ENCODE results near the gene TMEM107. TPM values are rescaled to one million over a fixed set of nuclear protein-coding genes. Genes with fewer than 3 reads are reported as not detected.
A peak's percentile ranks its signal among the peaks of the same experiment; 100 is the strongest.

TMEM107 gene
- total RNA-seq, 4 donors from 2014 or later = 28.2 to 47.1 (median 38.2) TPM

DNA sequence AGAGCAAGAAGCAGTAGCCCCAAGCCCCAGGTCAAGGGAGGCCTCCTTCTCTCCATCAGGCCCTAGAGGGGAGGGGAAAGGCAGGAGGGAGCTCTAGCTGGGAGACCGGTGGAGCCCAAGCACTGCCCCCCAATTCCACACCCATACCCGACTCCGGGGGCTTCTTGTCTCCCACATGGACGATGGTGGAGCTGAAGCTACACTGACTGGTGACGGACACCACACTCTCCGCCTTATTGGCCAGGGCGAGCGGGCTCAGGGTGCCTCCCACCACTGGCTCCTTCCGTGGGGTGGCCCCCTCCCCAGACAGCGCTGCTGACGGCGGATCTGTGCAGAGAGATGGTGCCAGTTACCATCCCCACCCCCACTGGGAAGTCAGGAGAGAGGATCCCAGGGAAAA lies 30.4 kb downstream of the TMEM107 start:
- Histone ChIP-seq H3K9me3 (no peaks in the 10 kb centered on the region), H3K4me1 (peaks cover 0 to 86% (median 15%) of the 10 kb centered on the region in 4 donors), H3K27me3 (no peaks in the 10 kb centered on the region), H3K4me3 (no peak overlapping the region), H3K27ac (peak overlapping the region; percentile 40 to 100 (median 82)), H3K36me3 (peaks cover 44 to 100% (median 85%) of the 10 kb centered on the region in 3 donors)
- WGBS, 2 donors = 89 to 91% methylated on average over 12 of the region's 12 CpGs
- no peak for DNase-seq (ENCODE audit: low spot score in 2 of 2)
- TF ChIP-seq POLR2A (IDR thresholded peaks at IDR 0.05) = no peak

DNA sequence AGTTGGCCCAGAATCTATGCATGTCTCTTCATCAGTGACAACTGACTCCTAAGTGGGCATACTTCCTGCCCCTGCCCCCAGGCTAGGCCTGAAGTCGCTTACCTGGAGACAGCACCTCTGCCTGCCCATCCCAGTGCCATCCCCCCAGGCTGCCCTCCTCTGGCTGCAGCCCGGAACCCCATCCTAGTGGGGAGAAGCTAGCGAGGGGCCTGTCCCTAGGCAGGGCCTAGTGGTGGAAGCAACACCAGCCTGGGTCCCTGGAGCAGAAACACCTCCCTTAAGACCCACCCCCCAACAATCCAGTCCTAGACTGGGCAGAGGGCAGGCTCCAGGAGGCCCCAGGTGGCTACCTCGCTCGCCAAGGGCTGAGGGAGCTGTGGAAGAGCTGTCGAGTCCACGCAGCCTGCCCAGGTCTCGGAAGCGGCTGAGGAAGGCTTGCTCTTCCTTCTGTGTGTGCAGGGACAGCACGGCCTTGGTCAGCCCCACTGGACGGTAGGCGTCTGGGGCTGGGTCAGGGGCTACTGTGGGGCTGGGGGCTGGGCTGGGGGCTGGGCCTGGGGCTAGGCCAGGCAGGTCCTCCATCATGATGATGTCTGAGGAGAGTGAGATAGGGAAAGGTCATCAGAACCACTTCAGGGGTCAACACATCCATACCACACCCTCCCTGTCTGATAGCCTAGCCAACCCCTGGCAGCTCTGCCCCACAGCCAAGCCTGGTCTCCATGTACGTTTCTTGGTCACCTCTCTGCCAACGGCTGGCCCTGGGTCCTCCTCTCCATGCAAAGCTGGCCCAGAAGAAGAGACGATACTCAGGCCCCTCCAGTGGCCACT lies 31.6 kb downstream of the TMEM107 start:
- Histone ChIP-seq H3K36me3 (peaks cover 43 to 100% (median 87%) of the 10 kb centered on the region in 3 donors), H3K4me1 (peaks cover 0 to 86% (median 7%) of the 10 kb centered on the region in 4 donors), H3K27ac (peak overlapping the region in 2 of 4 donors; percentile 100), H3K4me3 (no peak overlapping the region), H3K27me3 (no peaks in the 10 kb centered on the region), H3K9me3 (no peaks in the 10 kb centered on the region)
- DNase-seq (ENCODE audit: low spot score in 2 of 2) = no peak
- WGBS, 2 donors = 85 to 96% methylated on average over 7 to 15 of the region's 15 CpGs
- TF ChIP-seq EP300 (IDR thresholded peaks at IDR 0.05) = no peak
- TF ChIP-seq, protein P1, sequence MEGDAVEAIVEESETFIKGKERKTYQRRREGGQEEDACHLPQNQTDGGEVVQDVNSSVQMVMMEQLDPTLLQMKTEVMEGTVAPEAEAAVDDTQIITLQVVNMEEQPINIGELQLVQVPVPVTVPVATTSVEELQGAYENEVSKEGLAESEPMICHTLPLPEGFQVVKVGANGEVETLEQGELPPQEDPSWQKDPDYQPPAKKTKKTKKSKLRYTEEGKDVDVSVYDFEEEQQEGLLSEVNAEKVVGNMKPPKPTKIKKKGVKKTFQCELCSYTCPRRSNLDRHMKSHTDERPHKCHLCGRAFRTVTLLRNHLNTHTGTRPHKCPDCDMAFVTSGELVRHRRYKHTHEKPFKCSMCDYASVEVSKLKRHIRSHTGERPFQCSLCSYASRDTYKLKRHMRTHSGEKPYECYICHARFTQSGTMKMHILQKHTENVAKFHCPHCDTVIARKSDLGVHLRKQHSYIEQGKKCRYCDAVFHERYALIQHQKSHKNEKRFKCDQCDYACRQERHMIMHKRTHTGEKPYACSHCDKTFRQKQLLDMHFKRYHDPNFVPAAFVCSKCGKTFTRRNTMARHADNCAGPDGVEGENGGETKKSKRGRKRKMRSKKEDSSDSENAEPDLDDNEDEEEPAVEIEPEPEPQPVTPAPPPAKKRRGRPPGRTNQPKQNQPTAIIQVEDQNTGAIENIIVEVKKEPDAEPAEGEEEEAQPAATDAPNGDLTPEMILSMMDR (IDR thresholded peaks at IDR 0.05) = no peak
- no peak for TF ChIP-seq POLR2A (IDR thresholded peaks at IDR 0.05)

DNA sequence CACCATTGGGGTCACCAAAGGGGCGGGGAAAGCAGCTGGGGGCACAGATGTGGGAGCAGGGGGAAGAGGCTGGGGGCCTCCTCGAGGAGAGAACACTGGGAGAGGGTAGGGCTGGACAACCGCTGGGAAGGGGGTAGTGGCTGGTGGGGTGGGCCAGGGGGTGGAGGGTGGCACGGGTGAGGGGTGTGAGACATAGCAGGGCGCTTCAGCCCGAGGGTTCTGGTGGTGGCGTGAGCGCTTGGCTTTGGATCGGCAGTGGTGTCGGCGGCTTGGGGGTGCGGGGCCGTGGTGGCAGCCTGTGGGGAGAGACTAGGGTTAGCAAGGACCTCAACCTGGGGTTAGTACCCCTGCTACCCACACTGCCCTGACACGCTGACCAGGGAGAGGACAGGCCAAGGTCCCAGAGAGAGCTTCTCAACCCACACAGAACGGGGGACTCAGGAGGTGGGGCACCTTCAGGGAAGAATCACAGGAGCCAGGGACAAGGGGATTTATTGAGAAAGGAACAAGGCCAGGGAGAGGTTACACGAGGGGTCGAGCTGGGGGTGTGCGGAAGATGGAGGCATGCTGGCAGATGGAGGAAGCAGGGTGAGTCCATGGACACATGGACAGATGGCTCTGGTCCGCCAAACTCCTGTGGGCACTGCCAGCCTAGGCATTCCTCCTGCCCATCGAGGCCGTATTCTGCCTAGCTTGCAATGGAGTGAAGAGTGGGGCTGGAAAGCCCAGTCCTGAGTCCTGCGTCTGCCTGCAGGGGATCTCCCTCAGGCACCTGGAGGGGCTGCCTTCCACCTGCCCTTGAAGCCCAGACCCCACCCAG lies 32.4 kb downstream of the TMEM107 start:
- Histone ChIP-seq H3K27ac (peak overlapping the region; percentile 17 to 100 (median 68)), H3K27me3 (no peaks in the 10 kb centered on the region), H3K4me3 (no peak overlapping the region), H3K9me3 (no peaks in the 10 kb centered on the region), H3K36me3 (peaks cover 36 to 94% (median 81%) of the 10 kb centered on the region in 3 donors), H3K4me1 (peaks cover 0 to 85% (median 7%) of the 10 kb centered on the region in 4 donors)
- WGBS, 2 donors = 86 to 88% methylated on average over 22 of the region's 22 CpGs
- TF ChIP-seq, protein P1 (IDR thresholded peaks at IDR 0.05) = no peak
- TF ChIP-seq EP300 (IDR thresholded peaks at IDR 0.05) = peak in 1 of 2 donors; percentile 83
- DNase-seq (ENCODE audit: low spot score in 2 of 2) = peak in 1 of 2 donors; percentile 18

DNA sequence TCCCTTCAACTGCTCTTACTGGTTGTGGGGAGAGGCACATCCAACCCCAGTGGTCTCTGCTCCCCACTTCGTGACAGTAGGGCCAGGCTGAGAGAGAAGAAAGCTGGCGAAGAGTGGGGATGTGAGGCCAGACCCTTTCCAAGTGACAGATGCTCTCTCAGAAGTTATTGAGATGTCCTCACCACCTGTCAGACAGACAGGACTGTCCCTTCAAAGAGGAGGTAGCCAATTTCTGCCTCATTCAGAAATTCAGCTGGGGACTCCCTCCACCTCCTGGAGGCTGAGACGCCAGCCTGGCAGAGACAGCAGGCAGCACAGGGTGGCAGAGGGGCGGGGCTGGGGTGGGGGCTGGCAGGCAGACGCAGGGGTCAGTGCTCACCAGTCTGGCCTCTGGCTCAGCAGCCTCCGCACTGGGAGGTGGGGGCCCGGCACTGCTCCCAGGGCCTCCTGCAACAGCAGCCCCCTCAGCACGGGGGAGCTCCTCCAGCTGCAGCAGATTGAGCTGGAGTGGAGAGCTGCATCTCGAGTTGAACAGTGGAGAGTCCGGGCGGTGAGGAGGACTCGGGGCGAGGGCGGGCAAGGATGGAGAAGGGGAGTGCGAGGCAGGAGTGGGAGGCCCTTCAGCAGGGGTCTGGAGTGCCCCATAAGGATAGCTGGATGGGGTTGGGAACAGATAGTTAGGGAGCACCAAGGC lies 33.1 kb downstream of the TMEM107 start:
- DNase-seq (ENCODE audit: low spot score in 2 of 2) = no peak
- Histone ChIP-seq H3K4me3 (no peak overlapping the region), H3K4me1 (peaks cover 0 to 84% (median 10%) of the 10 kb centered on the region in 4 donors), H3K27ac (peak overlapping the region in 3 of 4 donors; percentile 45 to 100 (median 91)), H3K36me3 (peaks cover 33 to 87% (median 73%) of the 10 kb centered on the region in 3 donors), H3K27me3 (no peaks in the 10 kb centered on the region), H3K9me3 (no peaks in the 10 kb centered on the region)
- 86 to 89% methylated on average over 13 to 14 of the region's 15 CpGs for WGBS, 2 donors
- TF ChIP-seq, protein P1 (IDR thresholded peaks at IDR 0.05) = no peak
- TF ChIP-seq POLR2A (IDR thresholded peaks at IDR 0.05) (peak in 1 of 2 donors; percentile 22), EP300 (IDR thresholded peaks at IDR 0.05) (peak in 1 of 2 donors; percentile 45)
